Measurements from ENCODE around the gene ABCA1. TPM values are rescaled to one million over a fixed set of nuclear protein-coding genes. Genes with fewer than 3 reads are reported as not detected.

ABCA1 gene
- total and polyA plus RNA-seq, 10 of the 15 experiments (the other 5 are each of a cell fraction or from before 2014, with no cell fraction given) = 0.01 to 0.56 (median 0.16) TPM

- in situ Hi-C loops (cut with MboI) (no loop called here), intact Hi-C loops (cut with micrococcal nuclease; ENCODE audit: unreplicated experiment) (loop anchor here (1.0 to 2.0 kb wide), 3 partner anchors 82 to 634 kb away; no protein-coding TSS in a partner anchor)
- ATAC-seq (peak; percentile 62), FAIRE-seq (no peak), DNase-seq (ENCODE audit: low read depth, low spot score) (no peak)
- no peak overlapping the region for H3K4me3 ChIP-seq
- no peaks in the 10 kb centered on the region for H3K79me2 ChIP-seq (ENCODE audit: control insufficient read depth, insufficient read depth, low read length)
- POLR2A ChIA-PET = interaction anchor here (0.6 to 1.3 kb wide), 2 partner anchors 11 to 339 kb away, joined by 3 to 4 read pairs; no protein-coding TSS in a partner anchor
- SMC1A ChIA-PET (ENCODE audit: uncharacterized antibody, unreplicated experiment) = interaction anchor here (0.7 to 4.0 kb wide), 13 partner anchors 11 to 637 kb away, joined by 3 to 23 read pairs (median 4); partner anchors contain the start of genes NIPSNAP3A and NIPSNAP3B
- RAD21 ChIA-PET (ENCODE audit: unreplicated experiment) = interaction anchor here (0.8 to 1.7 kb wide), 13 partner anchors 12 to 636 kb away, joined by 3 to 7 read pairs (median 5); partner anchors contain the start of gene NIPSNAP3A
- no peak overlapping the region for H3K4me2 ChIP-seq (ENCODE audit: control insufficient read depth, insufficient read depth)
- TF ChIP-seq SMC3 (IDR thresholded peaks at IDR 0.05; ENCODE audit: borderline replicate concordance, low read length) = peak; percentile 38; the same call in 1 of the 2 replicates
- TF ChIP-seq CTCF (IDR thresholded peaks at IDR 0.05 in 2 of 3, conservative IDR thresholded peaks at IDR 0.05 in 1 of 3; ENCODE audit: control insufficient read depth in 2 of 3, extremely low read depth in 1 of 3, insufficient read depth in 1 of 3, low read depth in 3 of 3, low read length in 3 of 3) = peak; percentile 34 to 63 (median 50); a peak in 5 of 6 replicates
- TF ChIP-seq RAD21 (IDR thresholded peaks at IDR 0.05; ENCODE audit: insufficient read depth, low read depth, low read length) = peak; percentile 86
- TF ChIP-seq NR2C1 (IDR thresholded peaks at IDR 0.05) = no peak
- TF ChIP-seq SPI1 (IDR thresholded peaks at IDR 0.05; ENCODE audit: borderline replicate concordance, insufficient read depth, low read depth, low read length) = peak; percentile 32; the same call in 1 of the 2 replicates
- no peaks in the 10 kb centered on the region for H3K9me3 ChIP-seq (replicated peaks; ENCODE audit: control insufficient read depth, insufficient read depth, low read length)
- no peaks in the 10 kb centered on the region for H4K20me1 ChIP-seq (ENCODE audit: control insufficient read depth, insufficient read depth)
- WGBS (ENCODE audit: insufficient coverage, insufficient replicate concordance, low lambda C conversion rate, missing lambda C conversion rate) = 100% methylated on average over 1 of the region's 1 CpG
- BruUV-seq (replicated peaks) = no TSS peak
- no peaks in the 10 kb centered on the region for H3K27me3 ChIP-seq (replicated peaks in 1 of 2; ENCODE audit: control insufficient read depth in 2 of 2, insufficient read depth in 2 of 2, low read length in 1 of 2)
- CTCF ChIA-PET = interaction anchor here (0.8 to 3.6 kb wide), 22 partner anchors 11 to 827 kb away, joined by 3 to 17 read pairs (median 4); partner anchors contain the start of gene NIPSNAP3A
- H3K4me1 ChIP-seq (ENCODE audit: control insufficient read depth, insufficient read depth, low read length) = peaks cover 13% of the 10 kb centered on the region
- H3K27ac ChIP-seq (ENCODE audit: control insufficient read depth, insufficient read depth) = no peak overlapping the region
- H3K9ac ChIP-seq (ENCODE audit: control insufficient read depth, insufficient read depth, low read length) = no peak overlapping the region
- no peaks in the 10 kb centered on the region for H3K36me3 ChIP-seq (ENCODE audit: control insufficient read depth in 2 of 2, insufficient read depth in 2 of 2, low read length in 1 of 2)
- peak overlapping the region; percentile 40; the same call in 1 of the 2 replicates for H2AFZ ChIP-seq (ENCODE audit: control insufficient read depth, low read depth, low read length)
Observed at GRCh38 chr9:104780796-104781395, 147.1 kb downstream of the ABCA1 start.
